Stomach (tissue), 9 donors: Measurements from ENCODE around the gene BICRA. TPM values are rescaled to one million over a fixed set of nuclear protein-coding genes. Genes with fewer than 3 reads are reported as not detected.

ENCODE experiments used
- DNase-seq, 2 donors: peaks; one replicate each; pipeline versions ENCODE4 v3.0.0 to v3.0.0-alpha.2; 2013 to 2019
- H3K27ac ChIP-seq, 5 donors: fragments of 200-600 bp in 4 of 5; sonication (generic) in 4 of 5; one replicate each; pipeline ENCODE4 v1.5.1; 2013 to 2019; ENCODE audit warnings: mild to moderate bottlenecking in 1 of 5, moderate library complexity in 1 of 5
- H3K27me3 ChIP-seq, 3 donors: fragments of 200-600 bp; sonication (generic); one replicate each; pipeline ENCODE4 v1.5.1; 2017 to 2019; ENCODE audit warnings: mixed run types in 1 of 3
- H3K36me3 ChIP-seq, 4 donors: fragments of 200-600 bp; sonication (generic); 1 replicate in 3 of 4; 2 replicates in 1 of 4; pipeline ENCODE4 v1.5.1; 2016 to 2019
- H3K4me1 ChIP-seq, 4 donors: fragments of 200-600 bp; sonication (generic); one replicate each; pipeline ENCODE4 v1.5.1; 2016 to 2019
- H3K4me3 ChIP-seq, 4 donors: fragments of 200-600 bp; sonication (generic) in 3 of 4; one replicate each; pipeline ENCODE4 v1.5.1; 2016 to 2019; ENCODE audit warnings: mild to moderate bottlenecking in 1 of 4
- H3K9me3 ChIP-seq, 4 donors: fragments of 200-600 bp; sonication (generic); one replicate each; pipeline ENCODE4 v1.5.1; 2016 to 2019
- EP300 ChIP-seq: sonication (generic); formaldehyde crosslinking; IDR thresholded peaks from one replicate; pipeline ENCODE4 v1.6.1; 2017; ENCODE audit warnings: antibody characterized with exemption
- POLR2A ChIP-seq, 4 donors: fragments of 450-650 bp; IDR thresholded peaks; one replicate each; pipeline ENCODE4 v1.6.1; 2016; ENCODE audit warnings: antibody characterized with exemption in 4 of 4, control low read depth in 2 of 4, mild to moderate bottlenecking in 1 of 4, moderate library complexity in 1 of 4
- POLR2AphosphoS5 ChIP-seq, 3 donors: sonication (generic); formaldehyde crosslinking; IDR thresholded peaks; one replicate each; pipeline ENCODE4 v1.6.1; 2016; ENCODE audit warnings: antibody characterized with exemption in 3 of 3
- WGBS, 5 donors: extraction: QIAGEN DNeasy Blood & Tissue Kit in 3 of 5; methylation state at CpG; one replicate each; pipeline versions ENCODE4 v1.1.5 to v1.1.7; 2013 to 2018; 5-methylcytosine and 5-hydroxymethylcytosine counted together
- intact Hi-C: fragments of 100-400 bp; cut with DNase I; formaldehyde crosslinking; loops from one replicate; pipeline ENCODE4 v1.15.1; 2023; ENCODE audit warnings: low total_unique reads
- polyA plus RNA-seq, 3 donors: library from polyadenylated mRNA; stranded (reverse); fragments of 200-250 nt; gene quantifications; one replicate each; pipeline ENCODE4 v1.2.3, GENCODE V29; 2013
- total RNA-seq, 5 donors: library from RNA; depleted of rRNA; stranded (reverse); fragments of >200 nt; gene quantifications; one replicate each; pipeline versions ENCODE4 v1.1.0 to v1.2.3, GENCODE V29; 2014 to 2016
- TF ChIP-seq, protein P1 (sequence below), 7 experiments: fragments of 450-650 bp in 4 of 7; fragments of 200-600 bp in 3 of 7; sonication (generic) in 3 of 7; IDR thresholded peaks; one replicate each; pipeline ENCODE4 v1.5.1; 2016 to 2019; ENCODE audit warnings: antibody characterized with exemption in 7 of 7, control low read depth in 2 of 7, mild to moderate bottlenecking in 1 of 7
- donor health status: healthy with polysubstance abuse.
- donor health status: Bipolar disorder and iron deficiency.
- donor health status: healthy.

The BICRA gene
- total and polyA plus RNA-seq, 8 donors = 2.7 to 13.4 (median 9.5) TPM

DNA sequence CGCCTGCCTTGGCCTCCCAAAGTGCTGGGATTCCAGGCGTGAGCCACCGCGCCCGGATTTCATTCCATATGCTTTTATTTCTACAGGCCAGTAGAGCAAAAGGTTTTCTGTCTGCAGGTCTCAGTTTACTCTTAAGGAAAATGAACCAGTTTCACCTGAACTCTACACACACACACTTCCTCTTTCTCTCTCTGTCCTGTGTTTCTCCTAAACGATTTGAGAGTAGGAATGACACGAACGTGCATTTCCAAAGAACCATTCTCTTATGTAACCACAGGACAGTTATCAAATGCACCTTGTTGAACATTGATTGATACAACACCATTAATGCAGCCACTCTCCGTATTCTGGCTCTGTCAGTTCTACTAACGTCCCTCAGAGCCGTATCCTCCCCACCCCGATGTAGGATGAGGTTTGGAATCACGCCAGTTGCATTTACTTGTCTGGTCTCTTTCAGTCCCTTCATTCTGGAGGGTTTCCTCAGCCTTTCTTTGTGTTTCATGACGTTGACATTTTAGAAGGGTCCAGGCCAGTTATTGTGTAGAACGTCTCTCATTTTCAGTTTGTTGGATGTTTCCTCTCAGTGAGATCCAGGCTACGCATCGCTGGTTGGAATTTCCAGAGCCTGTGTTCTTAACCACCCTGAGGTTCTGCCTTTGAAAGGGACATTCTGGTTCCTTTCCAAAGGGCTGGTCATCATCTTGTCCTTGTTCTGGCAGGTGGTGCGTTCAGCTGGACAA, 36.0 kb downstream of the BICRA start:
- Histone ChIP-seq H3K27me3 (no peaks in the 10 kb centered on the region), H3K27ac (peak overlapping the region; percentile 16 to 73 (median 24)), H3K9me3 (no peaks in the 10 kb centered on the region), H3K4me3 (peak overlapping the region in 1 of 4 donors; percentile 6), H3K36me3 (peaks cover 0 to 11% (median 8%) of the 10 kb centered on the region in 4 donors), H3K4me1 (peaks cover 10 to 64% (median 34%) of the 10 kb centered on the region in 4 donors)
- TF ChIP-seq POLR2A (IDR thresholded peaks at IDR 0.05) (no peak), EP300 (no peak), POLR2AphosphoS5 (IDR thresholded peaks at IDR 0.05) (no peak)
- TF ChIP-seq, protein P1, sequence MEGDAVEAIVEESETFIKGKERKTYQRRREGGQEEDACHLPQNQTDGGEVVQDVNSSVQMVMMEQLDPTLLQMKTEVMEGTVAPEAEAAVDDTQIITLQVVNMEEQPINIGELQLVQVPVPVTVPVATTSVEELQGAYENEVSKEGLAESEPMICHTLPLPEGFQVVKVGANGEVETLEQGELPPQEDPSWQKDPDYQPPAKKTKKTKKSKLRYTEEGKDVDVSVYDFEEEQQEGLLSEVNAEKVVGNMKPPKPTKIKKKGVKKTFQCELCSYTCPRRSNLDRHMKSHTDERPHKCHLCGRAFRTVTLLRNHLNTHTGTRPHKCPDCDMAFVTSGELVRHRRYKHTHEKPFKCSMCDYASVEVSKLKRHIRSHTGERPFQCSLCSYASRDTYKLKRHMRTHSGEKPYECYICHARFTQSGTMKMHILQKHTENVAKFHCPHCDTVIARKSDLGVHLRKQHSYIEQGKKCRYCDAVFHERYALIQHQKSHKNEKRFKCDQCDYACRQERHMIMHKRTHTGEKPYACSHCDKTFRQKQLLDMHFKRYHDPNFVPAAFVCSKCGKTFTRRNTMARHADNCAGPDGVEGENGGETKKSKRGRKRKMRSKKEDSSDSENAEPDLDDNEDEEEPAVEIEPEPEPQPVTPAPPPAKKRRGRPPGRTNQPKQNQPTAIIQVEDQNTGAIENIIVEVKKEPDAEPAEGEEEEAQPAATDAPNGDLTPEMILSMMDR (IDR thresholded peaks at IDR 0.05) = no peak
- intact Hi-C loops = no loop called here
- WGBS, 5 donors = 53 to 63% (median 56%) methylated on average over 18 of the region's 18 CpGs
- DNase-seq = peak in 1 of 2 donors; percentile 51

DNA sequence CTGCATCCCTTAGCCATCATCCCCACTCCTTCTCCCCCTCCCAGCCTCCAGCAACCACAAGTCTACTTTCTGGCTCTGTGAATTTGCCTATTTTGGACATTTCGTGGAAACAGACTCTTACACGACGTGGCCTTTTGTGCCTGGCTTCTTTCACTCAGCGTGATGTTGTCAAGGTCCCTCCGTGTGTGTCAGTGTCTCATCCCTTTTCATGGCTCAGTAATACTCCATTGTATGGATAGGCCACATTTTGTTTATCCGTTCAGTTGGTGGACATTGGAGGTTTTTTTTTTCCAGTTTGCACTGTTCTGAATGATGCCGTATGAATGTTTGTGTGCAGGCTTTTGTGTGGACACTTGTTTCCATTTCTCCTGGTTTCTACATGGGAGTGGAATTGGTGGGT, 38.0 kb downstream of the BICRA start:
- peaks cover 0 to 24% (median 19%) of the 10 kb centered on the region in 4 donors for H3K36me3 ChIP-seq
- 96 to 98% (median 97%) methylated on average over 7 of the region's 7 CpGs for WGBS, 5 donors
- peak overlapping the region in 1 of 5 donors; percentile 73 for H3K27ac ChIP-seq
- TF ChIP-seq POLR2AphosphoS5 (IDR thresholded peaks at IDR 0.05) (no peak), POLR2A (IDR thresholded peaks at IDR 0.05) (no peak)
- TF ChIP-seq, protein P1 (IDR thresholded peaks at IDR 0.05) = no peak
- H3K4me1 ChIP-seq = peaks cover 10 to 70% (median 32%) of the 10 kb centered on the region in 4 donors
- intact Hi-C loops = no loop called here
- DNase-seq = no peak
- H3K27me3 ChIP-seq = no peaks in the 10 kb centered on the region
- H3K4me3 ChIP-seq = no peak overlapping the region
- no peaks in the 10 kb centered on the region for H3K9me3 ChIP-seq

DNA sequence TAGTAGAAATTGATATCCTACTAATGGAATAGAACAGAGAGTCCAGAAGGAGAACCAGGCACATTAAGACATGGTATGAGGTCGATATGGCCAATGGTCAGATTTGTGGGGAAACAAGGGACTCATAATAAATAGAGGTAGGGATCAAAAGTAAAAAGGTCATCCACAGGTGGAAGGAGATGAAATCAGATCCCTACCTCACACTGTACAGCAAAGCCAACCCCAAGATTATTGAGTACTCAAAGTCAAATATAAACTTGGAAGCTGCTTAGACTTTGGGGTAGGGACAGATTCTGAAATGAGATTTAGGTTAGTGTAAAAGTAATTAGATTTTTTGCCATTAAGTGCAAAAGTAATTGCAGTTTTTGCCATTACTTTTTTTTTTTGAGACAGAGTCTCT, 40.7 kb downstream of the BICRA start:
- Histone ChIP-seq H3K9me3 (no peaks in the 10 kb centered on the region), H3K36me3 (peaks cover 0 to 31% (median 24%) of the 10 kb centered on the region in 4 donors), H3K4me1 (peaks cover 9 to 52% (median 27%) of the 10 kb centered on the region in 4 donors), H3K27me3 (no peaks in the 10 kb centered on the region), H3K27ac (peak overlapping the region in 1 of 5 donors; percentile 59), H3K4me3 (no peak overlapping the region)
- intact Hi-C loops = no loop called here
- no peak for DNase-seq
- TF ChIP-seq POLR2A (IDR thresholded peaks at IDR 0.05) = no peak
- TF ChIP-seq, protein P1 (IDR thresholded peaks at IDR 0.05) = no peak
- TF ChIP-seq EP300 = no peak
- TF ChIP-seq POLR2AphosphoS5 (IDR thresholded peaks at IDR 0.05) = no peak
- 90 to 100% (median 96%) methylated on average over 1 of the region's 1 CpG for WGBS, 5 donors

DNA sequence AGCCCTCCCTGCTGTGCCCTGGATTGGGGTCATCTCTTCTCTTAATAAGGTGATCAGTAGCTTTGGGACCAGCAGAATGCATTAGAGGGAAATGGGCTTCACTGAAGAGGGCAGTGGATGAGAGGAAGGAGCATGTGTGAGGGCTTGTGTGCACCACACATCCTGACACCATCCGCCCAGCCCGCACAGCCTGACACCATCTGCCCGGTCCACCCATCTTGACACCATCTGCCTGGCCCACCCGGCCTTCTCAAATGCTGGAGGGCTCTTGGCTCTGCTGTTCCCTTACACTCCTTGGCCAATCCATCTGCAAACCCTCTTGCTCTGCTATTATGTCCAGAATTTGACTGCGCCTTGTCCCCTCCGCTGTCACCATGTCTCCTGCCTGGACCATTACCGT, 41.8 kb downstream of the BICRA start:
- intact Hi-C loops = no loop called here
- Histone ChIP-seq H3K9me3 (no peaks in the 10 kb centered on the region), H3K4me3 (no peak overlapping the region), H3K4me1 (peaks cover 3 to 41% (median 21%) of the 10 kb centered on the region in 4 donors), H3K27ac (no peak overlapping the region), H3K27me3 (no peaks in the 10 kb centered on the region), H3K36me3 (peaks cover 0 to 31% (median 24%) of the 10 kb centered on the region in 4 donors)
- TF ChIP-seq EP300 (no peak), POLR2AphosphoS5 (IDR thresholded peaks at IDR 0.05) (no peak), POLR2A (IDR thresholded peaks at IDR 0.05) (no peak)
- TF ChIP-seq, protein P1 (IDR thresholded peaks at IDR 0.05) = no peak
- 94 to 97% (median 94%) methylated on average over 7 of the region's 7 CpGs for WGBS, 5 donors
- DNase-seq = no peak
